ENCODE data around the gene HUNK. TPM values are rescaled to one million over a fixed set of nuclear protein-coding genes. Genes with fewer than 3 reads are reported as not detected.
"Not testable (repeated sequence)": the region's sequence is repeated elsewhere in the genome, so short reads cannot be mapped to it uniquely, and the experiment has no call there.

HUNK gene
- total and polyA plus RNA-seq, 2 experiments from 2014 or later = 1.6 to 5.1 TPM

DNA sequence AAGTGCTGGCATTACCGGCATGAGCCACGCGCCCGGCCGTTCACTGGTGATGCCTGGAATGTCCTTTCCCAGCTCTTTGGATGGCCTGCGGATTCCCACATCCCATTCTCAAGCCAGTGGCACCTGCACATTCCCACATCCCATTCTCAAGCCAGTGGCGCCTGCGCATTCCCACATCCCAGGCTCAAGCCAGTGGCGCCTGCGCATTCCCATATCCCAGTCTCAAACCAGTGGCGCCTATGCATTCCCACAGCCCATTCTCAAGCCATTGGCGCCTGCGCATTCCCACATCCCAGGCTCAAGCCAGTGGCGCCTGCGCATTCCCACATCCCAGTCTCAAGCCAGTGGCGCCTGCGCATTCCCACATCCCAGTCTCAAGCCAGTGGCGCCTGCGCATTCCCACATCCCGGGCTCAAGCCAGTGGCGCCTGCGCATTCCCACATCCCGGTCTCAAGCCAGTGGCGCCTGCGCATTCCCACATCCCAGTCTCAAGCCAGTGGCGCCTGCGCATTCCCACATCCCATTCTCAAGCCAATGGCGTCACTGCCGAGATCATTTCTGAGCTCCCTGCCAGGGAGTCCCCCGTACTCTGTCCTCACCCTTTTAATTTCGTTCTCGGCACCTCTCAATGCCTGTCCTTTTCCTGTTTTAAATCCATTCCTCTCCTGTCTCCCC lies 74.2 kb downstream of the HUNK start:
- H2AFZ ChIP-seq; H3K9me3 Mint-ChIP-seq; H3K9me2 ChIP-seq (ENCODE audit: insufficient read depth); H3K27me3 Mint-ChIP-seq (ENCODE audit: insufficient read depth, low read depth, poor library complexity); H3K79me2 ChIP-seq (replicated peaks; ENCODE audit: insufficient read depth); H4K20me1 ChIP-seq (replicated peaks; ENCODE audit: insufficient read depth); H3K27me3 ChIP-seq (ENCODE audit: insufficient read depth); DNase-seq (ENCODE audit: low spot score); H3K27ac Mint-ChIP-seq; H3K27ac ChIP-seq (ENCODE audit: low read depth); H3K36me3 ChIP-seq (ENCODE audit: insufficient read depth); H3K36me3 Mint-ChIP-seq (ENCODE audit: low read depth); ATAC-seq; H3F3A ChIP-seq (replicated peaks; ENCODE audit: low read depth); H3K4me3 ChIP-seq; H3K4me2 ChIP-seq; H3K4me3 Mint-ChIP-seq: not testable (repeated sequence)
- peaks cover 34% of the 10 kb centered on the region for H3K4me1 Mint-ChIP-seq
- H3K4me1 ChIP-seq (ENCODE audit: insufficient read depth) = peaks cover 41% of the 10 kb centered on the region

- H3K27ac ChIP-seq (ENCODE audit: low read depth) = no peak overlapping the region
- no peaks in the 10 kb centered on the region for H3K9me2 ChIP-seq (ENCODE audit: insufficient read depth)
- H3F3A ChIP-seq (replicated peaks; ENCODE audit: low read depth) = no peaks in the 10 kb centered on the region
- 0 out of 2 replicates have a peak, but pooled peaks cover 2% of the 10 kb centered on the region for H3K36me3 ChIP-seq (ENCODE audit: insufficient read depth)
- no peak overlapping the region for H3K4me2 ChIP-seq
- Mint-ChIP-seq H3K4me1 (peaks cover 27% of the 10 kb centered on the region), H3K27me3 (ENCODE audit: insufficient read depth, low read depth, poor library complexity) (peaks cover 8% of the 10 kb centered on the region), H3K36me3 (ENCODE audit: low read depth) (peaks cover 5% of the 10 kb centered on the region; the same call in 2 of the 3 replicates), H3K9me3 (no peaks in the 10 kb centered on the region), H3K27ac (no peak overlapping the region), H3K4me3 (no peak overlapping the region)
- no peak for DNase-seq (ENCODE audit: low spot score)
- no peak overlapping the region for H3K4me3 ChIP-seq
- no peak for ATAC-seq
- peaks cover 25% of the 10 kb centered on the region for H3K4me1 ChIP-seq (ENCODE audit: insufficient read depth)
- TF ChIP-seq REST (IDR thresholded peaks at IDR 0.05; ENCODE audit: unreplicated experiment) (no peak), ZNF114 (CRISPR knock-in tag; IDR thresholded peaks at IDR 0.05) (no peak), CTCF (conservative IDR thresholded peaks at IDR 0.05; ENCODE audit: low read depth in 2 of 2) (no peak)
- TF ChIP-seq, protein P1, sequence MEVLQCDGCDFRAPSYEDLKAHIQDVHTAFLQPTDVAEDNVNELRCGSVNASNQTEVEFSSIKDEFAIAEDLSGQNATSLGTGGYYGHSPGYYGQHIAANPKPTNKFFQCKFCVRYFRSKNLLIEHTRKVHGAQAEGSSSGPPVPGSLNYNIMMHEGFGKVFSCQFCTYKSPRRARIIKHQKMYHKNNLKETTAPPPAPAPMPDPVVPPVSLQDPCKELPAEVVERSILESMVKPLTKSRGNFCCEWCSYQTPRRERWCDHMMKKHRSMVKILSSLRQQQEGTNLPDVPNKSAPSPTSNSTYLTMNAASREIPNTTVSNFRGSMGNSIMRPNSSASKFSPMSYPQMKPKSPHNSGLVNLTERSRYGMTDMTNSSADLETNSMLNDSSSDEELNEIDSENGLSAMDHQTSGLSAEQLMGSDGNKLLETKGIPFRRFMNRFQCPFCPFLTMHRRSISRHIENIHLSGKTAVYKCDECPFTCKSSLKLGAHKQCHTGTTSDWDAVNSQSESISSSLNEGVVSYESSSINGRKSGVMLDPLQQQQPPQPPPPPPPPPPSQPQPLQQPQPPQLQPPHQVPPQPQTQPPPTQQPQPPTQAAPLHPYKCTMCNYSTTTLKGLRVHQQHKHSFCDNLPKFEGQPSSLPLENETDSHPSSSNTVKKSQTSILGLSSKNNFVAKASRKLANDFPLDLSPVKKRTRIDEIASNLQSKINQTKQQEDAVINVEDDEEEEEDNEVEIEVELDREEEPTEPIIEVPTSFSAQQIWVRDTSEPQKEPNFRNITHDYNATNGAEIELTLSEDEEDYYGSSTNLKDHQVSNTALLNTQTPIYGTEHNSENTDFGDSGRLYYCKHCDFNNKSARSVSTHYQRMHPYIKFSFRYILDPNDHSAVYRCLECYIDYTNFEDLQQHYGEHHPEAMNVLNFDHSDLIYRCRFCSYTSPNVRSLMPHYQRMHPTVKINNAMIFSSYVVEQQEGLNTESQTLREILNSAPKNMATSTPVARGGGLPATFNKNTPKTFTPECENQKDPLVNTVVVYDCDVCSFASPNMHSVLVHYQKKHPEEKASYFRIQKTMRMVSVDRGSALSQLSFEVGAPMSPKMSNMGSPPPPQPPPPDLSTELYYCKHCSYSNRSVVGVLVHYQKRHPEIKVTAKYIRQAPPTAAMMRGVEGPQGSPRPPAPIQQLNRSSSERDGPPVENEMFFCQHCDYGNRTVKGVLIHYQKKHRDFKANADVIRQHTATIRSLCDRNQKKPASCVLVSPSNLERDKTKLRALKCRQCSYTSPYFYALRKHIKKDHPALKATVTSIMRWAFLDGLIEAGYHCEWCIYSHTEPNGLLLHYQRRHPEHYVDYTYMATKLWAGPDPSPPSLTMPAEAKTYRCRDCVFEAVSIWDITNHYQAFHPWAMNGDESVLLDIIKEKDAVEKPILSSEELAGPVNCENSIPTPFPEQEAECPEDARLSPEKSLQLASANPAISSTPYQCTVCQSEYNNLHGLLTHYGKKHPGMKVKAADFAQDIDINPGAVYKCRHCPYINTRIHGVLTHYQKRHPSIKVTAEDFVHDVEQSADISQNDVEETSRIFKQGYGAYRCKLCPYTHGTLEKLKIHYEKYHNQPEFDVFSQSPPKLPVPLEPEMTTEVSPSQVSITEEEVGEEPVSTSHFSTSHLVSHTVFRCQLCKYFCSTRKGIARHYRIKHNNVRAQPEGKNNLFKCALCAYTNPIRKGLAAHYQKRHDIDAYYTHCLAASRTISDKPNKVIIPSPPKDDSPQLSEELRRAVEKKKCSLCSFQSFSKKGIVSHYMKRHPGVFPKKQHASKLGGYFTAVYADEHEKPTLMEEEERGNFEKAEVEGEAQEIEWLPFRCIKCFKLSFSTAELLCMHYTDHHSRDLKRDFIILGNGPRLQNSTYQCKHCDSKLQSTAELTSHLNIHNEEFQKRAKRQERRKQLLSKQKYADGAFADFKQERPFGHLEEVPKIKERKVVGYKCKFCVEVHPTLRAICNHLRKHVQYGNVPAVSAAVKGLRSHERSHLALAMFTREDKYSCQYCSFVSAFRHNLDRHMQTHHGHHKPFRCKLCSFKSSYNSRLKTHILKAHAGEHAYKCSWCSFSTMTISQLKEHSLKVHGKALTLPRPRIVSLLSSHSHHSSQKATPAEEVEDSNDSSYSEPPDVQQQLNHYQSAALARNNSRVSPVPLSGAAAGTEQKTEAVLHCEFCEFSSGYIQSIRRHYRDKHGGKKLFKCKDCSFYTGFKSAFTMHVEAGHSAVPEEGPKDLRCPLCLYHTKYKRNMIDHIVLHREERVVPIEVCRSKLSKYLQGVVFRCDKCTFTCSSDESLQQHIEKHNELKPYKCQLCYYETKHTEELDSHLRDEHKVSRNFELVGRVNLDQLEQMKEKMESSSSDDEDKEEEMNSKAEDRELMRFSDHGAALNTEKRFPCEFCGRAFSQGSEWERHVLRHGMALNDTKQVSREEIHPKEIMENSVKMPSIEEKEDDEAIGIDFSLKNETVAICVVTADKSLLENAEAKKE (CRISPR knock-in tag; IDR thresholded peaks at IDR 0.05) = no peak
- TF ChIP-seq, protein P2, sequence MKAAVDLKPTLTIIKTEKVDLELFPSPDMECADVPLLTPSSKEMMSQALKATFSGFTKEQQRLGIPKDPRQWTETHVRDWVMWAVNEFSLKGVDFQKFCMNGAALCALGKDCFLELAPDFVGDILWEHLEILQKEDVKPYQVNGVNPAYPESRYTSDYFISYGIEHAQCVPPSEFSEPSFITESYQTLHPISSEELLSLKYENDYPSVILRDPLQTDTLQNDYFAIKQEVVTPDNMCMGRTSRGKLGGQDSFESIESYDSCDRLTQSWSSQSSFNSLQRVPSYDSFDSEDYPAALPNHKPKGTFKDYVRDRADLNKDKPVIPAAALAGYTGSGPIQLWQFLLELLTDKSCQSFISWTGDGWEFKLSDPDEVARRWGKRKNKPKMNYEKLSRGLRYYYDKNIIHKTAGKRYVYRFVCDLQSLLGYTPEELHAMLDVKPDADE (IDR thresholded peaks at IDR 0.05) = no peak
- no peak overlapping the region for H2AFZ ChIP-seq
- no peaks in the 10 kb centered on the region for H3K27me3 ChIP-seq (ENCODE audit: insufficient read depth)
- no peaks in the 10 kb centered on the region; the same call in 1 of the 2 replicates for H4K20me1 ChIP-seq (replicated peaks; ENCODE audit: insufficient read depth)
- no peaks in the 10 kb centered on the region for H3K79me2 ChIP-seq (replicated peaks; ENCODE audit: insufficient read depth)
Observed at GRCh38 chr21:31948676-31949075, 75.9 kb downstream of the HUNK start.
